Measurements from ENCODE around the gene RPP40.

Gene RPP40

GRCh38 chr6:4961322-4962168, 42.3 kb downstream of the RPP40 start:
- TF ChIP-seq, protein P1, sequence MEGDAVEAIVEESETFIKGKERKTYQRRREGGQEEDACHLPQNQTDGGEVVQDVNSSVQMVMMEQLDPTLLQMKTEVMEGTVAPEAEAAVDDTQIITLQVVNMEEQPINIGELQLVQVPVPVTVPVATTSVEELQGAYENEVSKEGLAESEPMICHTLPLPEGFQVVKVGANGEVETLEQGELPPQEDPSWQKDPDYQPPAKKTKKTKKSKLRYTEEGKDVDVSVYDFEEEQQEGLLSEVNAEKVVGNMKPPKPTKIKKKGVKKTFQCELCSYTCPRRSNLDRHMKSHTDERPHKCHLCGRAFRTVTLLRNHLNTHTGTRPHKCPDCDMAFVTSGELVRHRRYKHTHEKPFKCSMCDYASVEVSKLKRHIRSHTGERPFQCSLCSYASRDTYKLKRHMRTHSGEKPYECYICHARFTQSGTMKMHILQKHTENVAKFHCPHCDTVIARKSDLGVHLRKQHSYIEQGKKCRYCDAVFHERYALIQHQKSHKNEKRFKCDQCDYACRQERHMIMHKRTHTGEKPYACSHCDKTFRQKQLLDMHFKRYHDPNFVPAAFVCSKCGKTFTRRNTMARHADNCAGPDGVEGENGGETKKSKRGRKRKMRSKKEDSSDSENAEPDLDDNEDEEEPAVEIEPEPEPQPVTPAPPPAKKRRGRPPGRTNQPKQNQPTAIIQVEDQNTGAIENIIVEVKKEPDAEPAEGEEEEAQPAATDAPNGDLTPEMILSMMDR (IDR thresholded peaks at IDR 0.05; ENCODE audit: low read depth, low read length), result no peak
- H3K4me3 ChIP-seq (ENCODE audit: low read depth, low read length), result no peak overlapping the region

GRCh38 chr6:4958624-4959023, 45.2 kb downstream of the RPP40 start:
- H3K4me3 ChIP-seq (ENCODE audit: low read depth, low read length), result no peak overlapping the region
- TF ChIP-seq, protein P1 (IDR thresholded peaks at IDR 0.05; ENCODE audit: low read depth, low read length), result no peak

- H3K4me3 ChIP-seq (ENCODE audit: low read depth, low read length), result no peak overlapping the region
Measured at GRCh38 chr6:4957521-4958231, 46.2 kb downstream of the RPP40 start.

DNA sequence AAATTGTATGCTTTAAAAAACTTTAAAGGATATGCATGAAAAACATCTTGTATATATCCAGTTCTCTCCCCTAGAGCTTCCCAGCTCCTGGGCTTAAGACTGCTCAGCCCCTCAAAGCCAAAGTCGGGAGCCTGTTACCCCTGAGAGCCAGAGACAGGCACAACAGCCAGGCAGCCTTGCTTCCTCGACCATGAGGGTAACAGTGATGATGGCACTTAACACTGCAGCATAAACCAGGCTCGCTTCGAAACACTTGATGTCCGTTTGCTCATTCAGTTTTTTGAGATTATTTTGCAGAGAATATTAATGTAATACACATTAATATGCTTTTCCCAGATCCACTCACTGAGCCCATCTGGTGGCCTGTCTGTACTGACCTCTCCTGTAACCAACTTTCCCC, 47.2 kb downstream of the RPP40 start:
- H3K4me3 ChIP-seq (ENCODE audit: low read depth, low read length), result no peak overlapping the region
- TF ChIP-seq, protein P1 (IDR thresholded peaks at IDR 0.05; ENCODE audit: low read depth, low read length), result no peak

More at GRCh38 chr6:4957521-4958231, 46.2 kb downstream of the RPP40 start:
- TF ChIP-seq, protein P1 (IDR thresholded peaks at IDR 0.05; ENCODE audit: low read depth, low read length), result no peak

DNA sequence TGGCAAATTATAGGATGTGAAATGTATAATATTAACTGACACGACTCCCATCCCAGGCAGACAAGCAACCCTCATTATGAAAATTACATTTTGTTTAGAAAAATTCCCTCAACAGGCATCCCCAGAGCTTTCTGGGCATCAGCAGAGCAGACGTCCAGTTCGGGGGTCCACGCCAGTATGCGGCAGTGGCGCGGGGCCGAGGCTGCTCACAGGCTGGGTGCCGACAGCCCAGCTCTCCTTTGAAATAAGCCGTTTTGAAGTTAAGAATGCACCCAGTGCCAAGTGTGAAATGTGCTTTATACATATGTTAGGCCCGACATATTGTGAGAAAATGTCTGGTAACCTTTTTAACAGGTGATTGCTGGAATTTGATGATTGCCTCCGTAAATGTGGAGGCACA, 50.4 kb downstream of the RPP40 start:
- H3K4me3 ChIP-seq (ENCODE audit: low read depth, low read length), result no peak overlapping the region
- TF ChIP-seq, protein P1 (IDR thresholded peaks at IDR 0.05; ENCODE audit: low read depth, low read length), result no peak

- H3K4me3 ChIP-seq (ENCODE audit: low read depth, low read length), result no peak overlapping the region
- TF ChIP-seq, protein P1 (IDR thresholded peaks at IDR 0.05; ENCODE audit: low read depth, low read length), result no peak
Measured at GRCh38 chr6:4950836-4951533, 52.9 kb downstream of the RPP40 start.

All from WI38 (cell line).